ENCODE results near the gene EZH1. TPM values are rescaled to one million over a fixed set of nuclear protein-coding genes. Genes with fewer than 3 reads are reported as not detected.

Gene EZH1
- total and polyA plus RNA-seq, 2 of the 4 experiments (the other 2 are of a cell fraction): 17.6 to 27.3 TPM

- H2AFZ ChIP-seq (replicated peaks; ENCODE audit: low read length, poor library complexity): peak overlapping the region; percentile 99
- peak overlapping the region; percentile 99 for H4K5ac ChIP-seq (ENCODE audit: low read depth, low read length)
- peaks cover 36% of the 10 kb centered on the region for H3K4me1 ChIP-seq (ENCODE audit: control insufficient read depth, insufficient read depth, low read length)
- WGBS, 2 experiments (ENCODE audit: extremely low coverage in 2 of 2, insufficient read length in 1 of 2): no CpG with 5 or more reads among the region's 18 CpGs
- peak overlapping the region; percentile 94 for H2AK9ac ChIP-seq (replicated peaks; ENCODE audit: low read depth, low read length, poor library complexity)
- TF ChIP-seq USF2 (IDR thresholded peaks at IDR 0.05; ENCODE audit: low read depth, low read length) (no peak), ELK1 (IDR thresholded peaks at IDR 0.05; ENCODE audit: borderline replicate concordance, low read depth, low read length) (no peak), CHD1 (IDR thresholded peaks at IDR 0.05; ENCODE audit: low read depth, low read length) (no peak), MAZ (IDR thresholded peaks at IDR 0.05; ENCODE audit: borderline replicate concordance, low read depth, low read length) (no peak), RCOR1 (IDR thresholded peaks at IDR 0.05; ENCODE audit: insufficient replicate concordance, low read length) (no peak), POLR2A (IDR thresholded peaks at IDR 0.05; ENCODE audit: low read depth, low read length) (no peak)
- in situ Hi-C loops (cut with MboI; ENCODE audit: low sequenced_read_pairs): loop anchor here (25.0 kb wide), 1 partner anchor 633 kb away; no protein-coding TSS in a partner anchor
- peak overlapping the region; percentile 85 for H3K9ac ChIP-seq (ENCODE audit: low read depth, low read length)
- H3K9me1 ChIP-seq (ENCODE audit: insufficient read depth, low read length): peaks cover 20% of the 10 kb centered on the region
- peak overlapping the region; percentile 99 for H2BK5ac ChIP-seq (ENCODE audit: low read depth, low read length, poor library complexity, severe bottlenecking)
- peak; percentile 39 for DNase-seq
- no peaks in the 10 kb centered on the region for H3K27me3 ChIP-seq (ENCODE audit: control insufficient read depth, insufficient read depth, low read length)
- H4K8ac ChIP-seq (ENCODE audit: low read depth in 2 of 2, low read length in 2 of 2): peak overlapping the region; percentile 94 to 100
- H2AK5ac ChIP-seq (ENCODE audit: low read depth, low read length): peak overlapping the region; percentile 96
- peaks cover under 1% of the 10 kb centered on the region; the same call in 1 of the 2 replicates for H3K36me3 ChIP-seq (ENCODE audit: control insufficient read depth, insufficient read depth, low read length)
- H4K20me1 ChIP-seq (ENCODE audit: insufficient read depth, low read length): peaks cover 29% of the 10 kb centered on the region
- POLR2A ChIA-PET (ENCODE audit: unreplicated experiment): interaction anchor here (1.4 kb wide), 1 partner anchor 70 kb away, joined by 3 read pairs; the partner anchor contains the start of genes RETREG3 and TUBG1
- peak overlapping the region; percentile 98 for H4K91ac ChIP-seq (ENCODE audit: insufficient read depth, low read depth, low read length)
- CTCF ChIA-PET: interaction anchor here (0.5 to 3.8 kb wide), 5 partner anchors 71 to 141 kb away, joined by 3 to 15 read pairs (median 3); partner anchors contain the start of gene PSMC3IP
- H3K9me3 ChIP-seq (ENCODE audit: control insufficient read depth, insufficient read depth, low read length): no peaks in the 10 kb centered on the region
- peak overlapping the region; percentile 93 for H2BK120ac ChIP-seq (ENCODE audit: low read depth, low read length)
- H3K27ac ChIP-seq (ENCODE audit: insufficient read depth, low read length): peak overlapping the region; percentile 97
- H3K79me1 ChIP-seq (ENCODE audit: low read depth in 1 of 2, low read length in 2 of 2): peaks cover 18 to 70% of the 10 kb centered on the region in 2 experiments
- peak overlapping the region; percentile 96 for H3K23ac ChIP-seq (ENCODE audit: low read depth, low read length)
- ATAC-seq (ENCODE audit: low read depth): no peak
- H3K56ac ChIP-seq (ENCODE audit: extremely low read depth, insufficient read depth, low read length): peak overlapping the region; percentile 53; the same call in 1 of the 2 replicates
- H3K4ac ChIP-seq (ENCODE audit: low read depth, low read length): peak overlapping the region; percentile 99
- H2BK15ac ChIP-seq (ENCODE audit: low read depth, low read length): peak overlapping the region; percentile 91; the same call in 1 of the 3 replicates
- H3K18ac ChIP-seq (ENCODE audit: low read depth, low read length): peak overlapping the region; percentile 81
- H3K14ac ChIP-seq (replicated peaks; ENCODE audit: low read depth, low read length): peak overlapping the region; percentile 90
- peak overlapping the region; percentile 89 for H3K4me2 ChIP-seq (ENCODE audit: low read depth, low read length)
- intact Hi-C loops (cut with micrococcal nuclease): loop anchor here (1.0 to 2.0 kb wide), 2 partner anchors 70 to 101 kb away; partner anchors contain the start of genes RETREG3 and TUBG1
- dilution Hi-C loops (cut with HindIII; ENCODE audit: low sequenced_read_pairs, unreplicated experiment): no loop called here
- no TSS peak for BruUV-seq (replicated peaks)
- H2BK20ac ChIP-seq (ENCODE audit: low read depth, low read length): peak overlapping the region; percentile 76
- no peak overlapping the region for H3K4me3 ChIP-seq (ENCODE audit: insufficient read depth, low read depth, low read length)
These were observed 65.8 kb downstream of the EZH1 start for GRCh38 chr17:42678951-42679491.

Data from IMR-90 (cell line).